NCI-H146 treated with DMSO at 0.1 percent for 48 hours (cell line): ENCODE measurements around the gene LRRFIP2.
"Not testable (repeated sequence)": the region's sequence is repeated elsewhere in the genome, so short reads cannot be mapped to it uniquely, and the experiment has no call there.

Experiments used
- DNase-seq: peaks from one replicate; lab custom pipeline; 2025; ENCODE audit not compliant: unreplicated experiment; lab: John Stamatoyannopoulos, UW

Gene LRRFIP2

DNA sequence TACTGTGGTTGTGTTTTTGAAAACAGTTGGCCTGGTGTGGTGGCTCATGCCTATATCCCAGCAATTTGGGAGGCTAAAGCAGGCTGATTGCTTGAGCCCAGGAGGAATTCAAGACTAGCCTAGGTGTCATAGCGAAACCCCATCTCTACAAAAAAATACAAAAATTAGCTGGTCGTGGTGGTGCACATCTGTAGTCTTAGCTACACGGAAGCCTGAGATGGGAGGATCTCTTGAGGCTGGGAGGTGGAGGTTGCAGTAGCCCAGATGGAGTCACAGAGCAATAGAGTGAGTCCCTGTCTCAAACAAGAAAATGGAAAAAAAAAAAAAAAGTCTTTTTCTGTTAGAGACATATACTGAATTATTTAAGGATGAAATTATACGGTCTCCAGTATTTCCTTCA is 14.7 kb upstream of the LRRFIP2 start:
- DNase-seq = no peak

DNA sequence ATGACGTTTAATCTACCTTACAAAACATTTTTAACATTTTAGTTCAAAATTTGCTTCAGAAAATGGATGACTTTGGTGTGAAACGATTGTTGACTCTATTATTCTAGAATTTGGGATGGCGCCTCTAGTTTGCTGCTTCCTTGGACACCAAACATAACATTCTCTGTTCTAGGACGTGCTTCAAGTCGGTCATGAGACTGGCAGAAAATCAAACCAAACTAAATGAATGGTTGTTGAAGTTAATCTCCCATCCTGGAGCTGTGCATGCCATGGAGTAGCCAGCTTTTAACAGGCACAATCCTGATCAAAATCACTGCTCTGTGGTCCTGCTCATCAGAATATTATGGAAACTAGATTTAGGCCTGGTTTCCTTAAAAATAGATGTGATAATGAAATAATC is 9.6 kb upstream of the LRRFIP2 start:
- DNase-seq = no peak

DNA sequence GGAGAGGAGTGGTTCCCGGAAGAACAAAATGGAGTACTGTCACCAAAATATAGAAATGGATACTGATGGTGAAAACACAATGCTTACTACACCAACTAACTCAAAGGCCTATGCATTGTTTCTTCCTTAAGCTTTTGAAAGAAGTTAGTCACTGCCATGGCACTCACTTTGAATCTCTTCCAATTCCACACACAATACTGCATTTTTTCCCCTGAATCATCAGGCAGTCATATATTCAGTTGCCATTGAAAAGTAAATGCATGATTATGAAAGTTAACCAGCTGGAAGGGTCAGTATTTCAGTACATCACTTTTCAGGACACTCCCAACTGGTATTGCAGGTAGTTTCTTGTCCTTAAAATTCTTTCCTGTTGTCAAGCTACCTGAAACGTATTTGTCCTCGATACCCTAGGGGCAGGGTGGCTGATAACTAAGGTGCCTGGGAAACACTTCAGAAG is 9.0 kb upstream of the LRRFIP2 start:
- DNase-seq = no peak

DNA sequence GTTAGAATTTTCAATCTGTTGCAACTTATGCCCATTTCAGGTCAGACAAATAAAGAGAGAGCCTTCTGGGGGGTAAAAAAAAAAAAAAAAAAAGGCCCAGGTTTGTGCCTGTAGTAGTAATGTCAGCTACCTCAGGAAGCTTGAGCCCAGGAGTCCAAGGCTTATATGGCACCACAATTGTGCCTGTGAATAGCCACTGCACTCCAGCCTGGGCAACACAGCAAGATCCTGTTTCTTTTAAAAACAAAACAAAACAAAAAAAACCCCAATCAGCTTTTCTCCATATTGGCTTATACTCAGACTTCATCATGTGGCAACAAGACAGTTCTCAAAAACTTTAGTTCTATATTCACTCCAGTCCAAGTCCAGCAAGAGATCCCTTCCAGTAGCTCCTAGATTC is 8.4 kb upstream of the LRRFIP2 start:
- no peak for DNase-seq

DNA sequence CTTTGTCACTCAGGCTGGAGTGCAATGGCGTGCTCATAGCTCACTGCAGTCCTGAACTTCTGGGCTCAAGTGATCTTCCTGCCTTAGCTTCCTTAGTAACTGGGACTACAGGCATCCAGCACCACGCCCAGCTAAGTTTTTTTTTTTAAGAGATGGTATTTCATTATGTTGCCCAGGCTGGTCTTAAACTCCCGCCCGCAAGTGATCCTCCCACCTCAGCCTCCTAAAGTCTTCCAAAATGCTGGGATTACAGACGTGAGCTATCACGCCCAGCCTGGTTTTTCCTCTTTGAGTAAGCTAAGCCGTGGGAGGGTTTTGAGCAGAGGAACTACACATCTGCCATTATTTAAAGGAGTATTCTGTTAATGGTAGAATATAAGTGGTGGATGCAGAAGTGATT is 7.4 kb upstream of the LRRFIP2 start:
- DNase-seq = no peak

DNA sequence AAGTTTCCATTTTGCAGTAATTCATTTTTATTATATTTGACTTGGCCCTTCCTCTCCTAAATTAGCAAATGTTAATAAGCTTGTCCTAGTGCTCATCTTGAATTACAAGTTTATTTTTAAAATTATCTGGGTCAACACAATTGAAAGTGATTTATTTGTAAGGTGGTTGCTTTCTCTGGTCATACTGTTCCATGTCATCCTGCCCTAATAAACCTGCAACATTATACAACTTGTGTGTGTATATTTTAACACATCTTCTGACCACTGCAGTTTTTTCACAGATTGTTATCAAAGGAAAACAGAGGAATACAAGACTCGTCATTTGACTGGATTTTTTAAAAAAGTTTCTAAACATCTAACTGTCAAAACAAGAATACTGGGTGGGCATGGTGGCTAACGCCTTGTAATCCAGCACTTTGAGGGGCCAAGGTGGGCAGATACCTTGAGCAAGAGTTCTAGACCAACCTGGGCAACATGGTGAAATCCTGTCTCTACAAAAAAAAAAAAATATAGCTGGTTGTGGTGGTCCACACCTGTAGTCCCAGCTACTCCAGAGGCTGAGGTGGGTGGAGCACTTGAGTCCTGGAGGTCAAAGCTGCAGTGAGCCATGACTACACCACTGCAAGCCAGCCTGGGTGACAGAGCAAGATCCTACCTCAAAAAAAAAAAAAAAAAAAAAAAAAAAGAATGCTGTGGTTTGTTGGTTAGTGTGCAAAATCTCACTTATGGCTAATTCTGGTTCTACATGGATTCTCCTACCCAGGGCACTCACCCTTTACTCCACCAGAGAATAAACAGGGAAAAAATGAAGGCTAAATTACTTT is 5.0 kb upstream of the LRRFIP2 start:
- DNase-seq = no peak

DNA sequence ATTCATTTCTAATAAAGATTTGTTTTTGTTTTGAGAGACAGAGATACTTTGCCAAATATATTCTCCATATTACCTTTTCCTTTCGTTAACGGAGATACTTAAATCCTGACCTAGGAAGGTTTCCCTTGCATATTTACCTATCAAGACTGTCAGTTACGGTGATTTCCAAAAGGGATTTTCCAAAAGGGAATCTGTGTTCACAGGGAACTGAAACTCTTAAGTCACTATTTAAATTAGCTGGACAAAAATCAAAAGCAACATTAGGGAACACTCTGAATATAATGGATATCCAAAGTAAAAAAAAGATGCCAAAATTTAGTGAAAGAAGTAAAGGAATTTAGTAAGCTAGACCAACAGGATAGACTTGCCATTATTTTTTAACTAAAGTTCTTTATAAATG is 576 bp downstream of the LRRFIP2 start:
- DNase-seq = no peak

DNA sequence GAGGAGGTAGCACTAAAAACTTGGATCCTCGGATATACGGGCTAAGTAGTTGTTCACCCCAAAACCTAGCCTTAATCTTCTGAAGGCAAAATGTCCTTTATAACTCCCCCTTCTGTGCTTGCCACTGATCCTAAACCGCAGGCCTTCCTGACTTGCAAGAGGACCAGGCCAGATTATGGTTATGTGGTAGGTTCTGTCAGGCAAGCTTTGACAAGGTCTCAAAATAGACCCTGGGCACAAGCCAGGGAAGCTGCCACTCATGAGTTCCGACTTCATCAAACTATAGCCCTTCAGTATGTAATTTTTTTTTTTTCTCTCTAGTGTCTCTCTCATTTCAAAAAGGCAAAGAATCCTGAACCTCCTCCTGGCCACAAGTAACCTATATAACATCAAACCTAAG is 3.2 kb downstream of the LRRFIP2 start:
- no peak for DNase-seq

DNA sequence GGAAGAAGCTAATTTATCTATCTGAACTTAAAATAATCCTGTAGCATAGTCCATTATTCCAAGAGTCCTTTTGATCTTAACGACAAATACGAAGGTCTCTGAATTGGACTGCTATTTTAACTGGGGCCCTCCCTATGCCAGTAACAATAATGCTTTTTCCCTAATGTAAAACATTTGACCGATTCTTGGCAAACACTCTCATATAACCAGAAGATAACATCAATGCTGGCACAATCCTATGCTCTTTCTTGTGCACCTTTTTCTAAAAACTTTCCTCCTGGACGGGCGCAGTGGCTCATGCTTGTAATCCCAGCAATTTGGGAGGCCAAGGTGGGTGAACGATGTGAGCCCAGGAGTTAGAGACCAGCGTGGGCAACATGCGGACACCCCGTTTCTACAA is 3.9 kb downstream of the LRRFIP2 start:
- no peak for DNase-seq

DNA sequence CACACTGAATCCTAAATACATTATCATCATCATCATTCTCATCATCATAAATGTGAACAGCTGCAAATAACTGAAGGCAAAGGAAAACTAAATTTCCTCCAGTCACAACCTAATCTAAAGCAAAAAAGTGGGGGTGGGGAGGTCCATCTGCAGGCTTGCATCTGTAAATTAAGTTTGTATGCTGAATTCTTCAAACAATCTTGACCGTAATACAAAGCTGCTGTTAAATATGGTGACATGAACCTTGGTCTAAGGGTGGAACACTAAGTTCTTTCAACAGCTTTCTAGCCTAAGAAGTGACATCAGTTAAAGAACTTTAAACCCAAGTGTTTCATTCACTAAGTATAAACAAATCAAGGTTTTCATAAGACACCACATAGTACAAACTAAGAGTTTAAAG is 4.3 kb downstream of the LRRFIP2 start:
- DNase-seq = no peak

DNA sequence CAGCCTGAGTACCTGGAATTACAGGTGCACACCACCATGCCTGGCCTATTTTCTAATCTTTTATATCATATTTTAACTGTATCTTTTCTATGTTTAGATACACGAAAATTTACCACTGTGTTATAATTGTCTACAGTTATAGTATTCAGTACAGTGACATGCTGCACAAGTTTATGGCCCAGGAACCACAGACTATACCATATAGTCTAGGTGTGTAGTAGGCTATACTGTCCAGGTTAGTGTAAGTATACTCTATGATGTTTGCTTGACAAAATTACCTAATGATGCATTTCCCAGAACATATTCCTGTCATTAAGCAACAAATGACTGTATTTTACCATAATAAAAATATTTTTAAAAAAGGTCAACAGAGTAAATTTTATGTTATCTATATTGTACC is 5.5 kb downstream of the LRRFIP2 start:
- no peak for DNase-seq

DNA sequence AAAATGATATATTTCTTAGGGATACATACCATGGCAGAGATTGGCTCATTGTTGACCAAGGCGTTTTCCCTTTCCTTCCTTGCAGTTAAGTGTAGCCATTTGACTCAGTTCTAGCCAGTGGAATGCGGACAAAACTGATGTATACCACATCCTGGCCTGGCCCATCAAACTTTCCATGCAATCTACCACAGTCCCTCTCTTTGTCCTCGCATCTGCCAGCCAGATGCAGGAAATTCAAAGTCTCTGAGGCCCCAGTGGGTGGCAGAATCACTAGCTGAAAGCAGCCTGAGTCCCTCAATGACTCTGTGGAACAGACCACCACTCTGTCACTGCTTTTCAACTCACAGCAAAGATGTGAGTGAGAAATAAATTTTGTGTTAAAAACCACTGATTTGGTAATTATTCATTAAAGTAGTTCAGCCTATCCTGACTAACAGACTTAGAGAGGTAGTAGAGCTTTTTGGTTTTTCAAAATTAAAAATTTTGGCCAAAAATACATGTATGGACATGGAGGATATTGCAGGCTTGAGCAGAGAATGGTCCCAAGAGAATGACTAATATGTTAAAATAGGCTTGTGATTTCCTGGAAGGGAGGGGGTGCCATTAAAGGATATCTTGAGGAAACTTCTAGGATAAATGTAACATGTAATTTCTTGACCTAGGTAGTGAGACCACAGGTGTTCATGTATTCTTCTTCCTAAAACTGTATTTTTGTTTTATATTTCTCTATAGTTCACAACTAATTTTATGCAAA is 10.9 kb downstream of the LRRFIP2 start:
- DNase-seq = no peak

DNA sequence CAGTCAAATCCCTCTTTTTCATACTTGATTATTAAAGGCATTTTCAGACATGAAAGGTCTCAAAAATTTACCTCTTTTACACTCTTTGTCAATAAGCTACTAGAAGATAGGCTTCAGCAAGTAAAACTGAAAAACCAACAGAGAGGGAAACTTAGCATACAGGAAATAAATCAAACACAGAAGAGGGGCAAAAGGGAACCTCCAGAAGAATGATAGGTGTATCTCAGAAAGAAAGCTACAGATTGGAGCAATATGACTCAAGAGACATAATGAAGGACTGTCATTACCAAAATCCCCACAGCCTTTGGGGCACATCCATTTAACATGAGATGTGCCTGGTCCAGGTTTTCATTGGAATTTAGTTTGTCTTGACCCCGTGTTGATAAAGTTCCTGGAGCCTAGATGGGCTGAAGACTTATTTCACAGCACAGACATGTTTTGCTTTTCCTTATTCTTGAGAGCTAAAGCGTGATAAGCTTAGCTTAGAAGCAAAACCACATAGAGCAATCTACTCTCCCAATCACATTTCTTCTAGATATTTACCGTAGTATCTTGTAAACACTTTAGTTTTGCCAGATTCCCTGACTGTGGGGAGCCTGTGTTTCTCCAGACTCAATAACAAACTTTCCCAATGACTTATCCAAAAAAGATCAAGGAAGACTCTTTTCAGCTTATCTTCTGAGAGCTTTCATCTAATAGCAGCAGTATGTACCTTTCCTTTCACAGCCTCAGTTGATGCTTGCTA is 11.7 kb downstream of the LRRFIP2 start:
- DNase-seq = no peak

DNA sequence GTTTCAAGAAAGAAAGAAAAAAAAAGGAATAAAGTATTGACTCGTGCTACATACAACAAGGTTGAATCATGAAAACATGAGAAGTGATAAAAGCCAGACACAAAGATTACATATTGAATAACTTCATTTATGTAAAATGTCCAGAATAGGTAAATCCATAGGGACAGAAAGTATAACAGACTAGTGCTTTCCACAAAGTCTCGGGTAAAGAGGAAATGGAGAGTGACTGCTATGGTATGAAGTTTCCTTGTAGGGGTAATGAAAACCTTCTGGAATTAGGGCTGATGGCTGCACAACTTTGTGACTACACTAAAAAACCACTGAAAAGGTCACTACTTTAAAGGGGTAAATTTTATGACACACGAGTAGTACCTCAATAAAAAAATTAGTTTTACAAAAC is 13.0 kb downstream of the LRRFIP2 start:
- no peak for DNase-seq

DNA sequence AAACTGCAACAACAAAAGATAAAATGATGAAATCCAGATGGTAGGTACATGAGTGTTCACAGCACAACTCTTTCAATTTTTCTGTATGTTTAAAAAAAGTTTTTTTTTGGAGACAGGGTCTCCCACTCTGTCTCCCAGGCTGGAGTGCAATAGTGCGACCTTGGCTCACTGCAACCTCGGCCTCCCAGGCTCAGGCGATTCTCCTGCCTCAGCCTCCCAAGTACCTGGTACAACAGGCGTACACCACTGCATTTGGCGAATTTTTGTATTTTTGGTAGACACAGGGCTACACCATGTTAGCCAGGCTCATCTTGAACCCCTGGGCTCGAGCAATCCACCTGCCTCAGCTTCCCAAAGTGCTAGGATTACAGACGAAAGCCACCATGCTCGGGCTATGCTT is 18.6 kb downstream of the LRRFIP2 start:
- no peak for DNase-seq

DNA sequence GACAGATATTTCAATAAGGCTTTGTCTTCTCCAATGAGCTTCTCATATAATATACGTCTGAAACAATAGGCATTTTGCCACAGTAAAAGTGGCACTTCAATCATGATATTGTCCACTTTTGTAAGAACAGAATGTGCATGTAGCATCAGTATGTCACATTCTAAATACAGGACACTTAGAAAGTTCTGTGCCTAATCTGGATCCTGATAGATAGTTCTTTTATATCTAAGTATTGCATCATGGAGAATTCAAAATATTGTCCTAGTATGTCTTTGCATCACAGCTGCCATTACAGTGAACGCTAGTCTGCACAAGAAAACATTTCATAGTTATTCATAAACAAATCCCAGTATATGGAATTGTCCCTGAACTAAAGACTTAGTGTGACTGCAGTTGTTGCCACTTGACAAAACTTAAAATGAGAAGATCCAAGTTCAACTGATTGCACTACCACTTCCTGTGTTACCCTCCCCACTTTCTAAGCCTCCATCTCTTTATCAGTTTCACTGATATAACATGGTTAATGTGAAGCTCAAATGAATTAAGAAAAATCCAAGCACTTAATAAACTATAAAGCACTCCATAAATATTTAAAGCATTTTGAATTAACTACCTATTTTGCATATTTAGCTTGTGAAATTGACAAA is 19.6 kb downstream of the LRRFIP2 start:
- no peak for DNase-seq

DNA sequence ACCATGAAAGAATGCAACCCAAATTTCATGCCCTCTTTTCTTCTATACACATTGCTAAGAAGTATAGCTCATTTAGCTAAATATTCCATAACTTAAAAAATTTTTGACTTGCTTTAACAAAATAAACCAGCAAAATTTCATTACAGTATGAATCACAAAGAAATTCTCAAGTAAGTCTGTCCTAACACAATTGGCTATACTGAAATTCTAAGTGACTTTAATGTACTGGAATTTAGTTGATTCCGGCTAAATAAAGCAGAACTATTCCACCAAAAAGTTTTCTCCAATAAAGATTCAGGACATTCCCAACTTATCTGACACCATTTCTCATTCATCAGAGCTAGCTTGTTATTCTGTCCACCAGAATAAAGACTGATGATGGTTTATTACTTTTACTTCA is 23.8 kb downstream of the LRRFIP2 start:
- DNase-seq = no peak

DNA sequence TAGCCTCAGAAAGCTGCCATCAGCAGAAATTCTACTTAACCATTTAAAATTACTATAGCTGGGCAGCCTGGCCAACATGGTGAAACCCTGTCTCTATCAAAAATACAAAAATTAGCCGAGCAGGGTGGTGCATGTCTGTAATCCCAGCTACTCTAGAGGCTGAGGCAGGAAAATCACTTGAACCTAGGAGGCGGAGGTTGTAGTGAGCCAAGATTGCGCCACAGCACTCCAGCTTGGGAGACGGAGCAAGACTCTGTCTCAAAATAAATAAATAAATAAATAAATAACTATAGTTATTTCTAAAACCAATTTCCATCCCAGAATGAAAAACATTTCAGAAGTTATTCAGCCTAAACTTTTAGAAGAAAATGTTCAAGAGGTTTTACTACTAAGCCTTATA is 25.1 kb downstream of the LRRFIP2 start:
- no peak for DNase-seq

DNA sequence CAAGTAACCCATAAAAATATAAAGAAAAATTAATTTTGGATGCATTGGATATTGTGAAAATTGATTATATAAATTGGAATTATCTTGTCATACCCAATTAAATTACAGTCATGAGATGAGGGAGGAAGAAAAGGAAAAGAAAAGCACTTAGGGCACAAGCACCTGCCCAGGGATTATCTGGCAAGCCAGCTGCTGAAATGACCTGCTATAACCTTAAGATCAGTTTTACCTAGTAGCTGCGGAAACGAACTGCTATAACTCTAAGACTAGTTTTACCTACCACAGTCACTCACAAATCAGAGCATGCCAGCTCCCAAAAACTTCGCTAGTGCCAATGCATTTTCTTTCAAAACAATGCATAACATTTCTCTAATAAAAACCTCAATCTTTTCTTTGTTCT is 26.2 kb downstream of the LRRFIP2 start:
- no peak for DNase-seq

DNA sequence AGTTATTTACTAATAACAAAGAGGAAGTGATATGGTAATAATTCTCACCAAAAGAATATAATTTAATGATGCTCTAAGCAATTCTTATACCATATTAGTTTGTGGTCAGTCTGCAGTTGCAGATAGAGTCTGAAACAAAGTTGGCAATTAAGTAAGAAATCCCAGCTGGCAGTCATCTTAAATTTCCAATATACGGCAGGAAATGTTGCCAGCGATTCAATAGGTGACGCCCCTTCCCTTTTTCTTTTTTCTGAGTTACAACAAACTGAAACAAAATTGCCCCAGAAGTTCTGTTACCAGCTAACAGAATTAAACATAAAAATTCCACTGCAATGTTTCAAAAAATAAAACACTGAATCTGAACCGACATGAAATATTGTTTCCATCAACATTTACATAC is 26.7 kb downstream of the LRRFIP2 start:
- DNase-seq = no peak

DNA sequence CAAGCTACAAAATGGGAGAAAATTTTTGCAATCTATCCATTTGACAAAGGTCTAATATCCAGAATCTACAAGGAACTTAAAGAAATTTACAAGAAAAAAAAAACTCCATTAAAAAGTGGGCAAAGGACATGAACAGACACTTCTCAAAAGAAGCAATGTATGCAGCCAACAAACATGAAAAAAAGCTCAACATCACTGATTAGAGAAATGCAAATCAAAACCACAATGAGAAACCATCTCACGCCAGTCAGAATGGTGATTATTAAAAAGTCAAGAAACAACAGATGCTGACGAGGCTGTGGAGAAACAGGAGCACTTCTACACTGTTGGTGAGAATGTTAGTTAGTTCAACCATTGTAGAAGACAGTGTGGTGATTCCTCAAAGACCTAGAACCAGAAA is 27.5 kb downstream of the LRRFIP2 start:
- not testable (repeated sequence) for DNase-seq
